Measurements from ENCODE around the gene CTSH.
"Not testable (repeated sequence)": the region's sequence is repeated elsewhere in the genome, so short reads cannot be mapped to it uniquely, and the experiment has no call there.

Gene CTSH

DNA sequence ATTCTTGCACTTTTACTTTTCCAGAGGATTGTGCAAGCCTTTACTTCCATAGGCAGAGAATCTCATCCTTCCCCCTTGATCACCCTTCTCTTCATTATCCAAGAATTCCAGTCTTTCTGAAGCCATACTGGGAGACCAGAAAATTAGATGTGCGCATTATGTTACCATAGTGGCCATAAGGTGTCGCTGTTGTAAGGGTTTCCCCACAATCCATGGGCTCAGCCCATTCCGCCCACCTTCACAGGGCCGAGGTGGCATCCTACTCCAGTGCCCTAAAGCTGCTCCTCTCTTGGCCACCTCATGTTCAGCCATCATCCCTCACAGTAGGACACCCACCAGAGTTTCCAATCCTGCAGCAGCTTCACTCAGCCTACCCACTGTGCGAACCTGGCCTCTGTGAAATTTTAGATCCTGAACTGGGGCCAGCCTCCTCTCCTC, 35.0 kb downstream of the CTSH start:
- DNase-seq (ENCODE audit: low read depth, low spot score), result peak; percentile 43
- TF ChIP-seq, protein P1, sequence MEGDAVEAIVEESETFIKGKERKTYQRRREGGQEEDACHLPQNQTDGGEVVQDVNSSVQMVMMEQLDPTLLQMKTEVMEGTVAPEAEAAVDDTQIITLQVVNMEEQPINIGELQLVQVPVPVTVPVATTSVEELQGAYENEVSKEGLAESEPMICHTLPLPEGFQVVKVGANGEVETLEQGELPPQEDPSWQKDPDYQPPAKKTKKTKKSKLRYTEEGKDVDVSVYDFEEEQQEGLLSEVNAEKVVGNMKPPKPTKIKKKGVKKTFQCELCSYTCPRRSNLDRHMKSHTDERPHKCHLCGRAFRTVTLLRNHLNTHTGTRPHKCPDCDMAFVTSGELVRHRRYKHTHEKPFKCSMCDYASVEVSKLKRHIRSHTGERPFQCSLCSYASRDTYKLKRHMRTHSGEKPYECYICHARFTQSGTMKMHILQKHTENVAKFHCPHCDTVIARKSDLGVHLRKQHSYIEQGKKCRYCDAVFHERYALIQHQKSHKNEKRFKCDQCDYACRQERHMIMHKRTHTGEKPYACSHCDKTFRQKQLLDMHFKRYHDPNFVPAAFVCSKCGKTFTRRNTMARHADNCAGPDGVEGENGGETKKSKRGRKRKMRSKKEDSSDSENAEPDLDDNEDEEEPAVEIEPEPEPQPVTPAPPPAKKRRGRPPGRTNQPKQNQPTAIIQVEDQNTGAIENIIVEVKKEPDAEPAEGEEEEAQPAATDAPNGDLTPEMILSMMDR (IDR thresholded peaks at IDR 0.05; ENCODE audit: low read depth, low read length), result peak; percentile 69
- no peak overlapping the region for H3K4me3 ChIP-seq (ENCODE audit: low read depth, low read length)
- in situ Hi-C loops (cut with HindIII; ENCODE audit: low sequenced_read_pairs), result no loop called here

DNA sequence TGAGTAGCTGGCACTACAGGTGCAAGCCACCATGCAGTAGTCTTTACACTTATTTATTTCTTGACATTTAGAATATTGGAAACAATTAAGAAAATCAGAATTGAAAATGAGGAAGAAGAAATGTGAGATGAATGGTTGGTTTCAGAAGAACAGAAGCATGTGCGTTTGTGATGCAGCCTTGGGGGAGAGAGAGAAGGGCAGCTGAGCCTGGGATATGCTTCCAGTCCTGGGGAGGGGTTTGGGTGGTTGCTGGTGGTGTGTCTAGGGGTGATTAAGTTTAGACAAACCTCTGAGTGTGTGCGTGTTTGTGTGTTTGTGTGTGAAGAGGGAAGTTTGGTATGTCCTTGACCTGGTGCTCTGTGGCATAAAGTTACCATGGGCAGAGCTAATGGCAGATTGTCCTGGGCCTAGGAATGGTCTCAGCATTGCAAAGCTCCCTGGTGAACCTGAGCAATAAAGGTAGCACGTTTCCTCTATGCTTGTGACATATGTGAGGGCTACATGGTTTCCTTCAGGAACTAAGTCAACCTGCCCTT, 35.6 kb downstream of the CTSH start:
- in situ Hi-C loops (cut with HindIII; ENCODE audit: low sequenced_read_pairs), result no loop called here

DNA sequence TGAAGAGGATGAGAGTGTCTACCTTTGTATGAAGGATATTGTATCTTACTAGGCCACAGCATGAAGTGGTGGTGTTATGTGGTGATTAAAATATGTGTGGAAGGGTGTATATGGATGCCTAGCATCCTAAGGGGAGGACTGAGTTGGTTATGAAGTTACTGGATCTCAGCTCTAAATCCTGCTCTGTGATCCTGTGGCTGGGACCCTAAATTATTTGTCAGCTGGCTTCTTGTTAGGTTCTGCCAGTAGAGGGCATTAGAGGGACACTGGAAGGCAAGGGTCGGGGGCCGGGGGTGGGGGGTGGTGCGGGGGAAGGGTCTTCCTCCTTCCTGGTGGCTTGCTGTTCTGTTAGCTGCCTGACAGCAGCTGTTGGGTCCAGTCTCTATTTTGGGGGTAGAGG, 37.3 kb downstream of the CTSH start:
- no peak overlapping the region for H3K4me3 ChIP-seq (ENCODE audit: low read depth, low read length)
- in situ Hi-C loops (cut with HindIII; ENCODE audit: low sequenced_read_pairs), result no loop called here
- DNase-seq (ENCODE audit: low read depth, low spot score), result no peak
- TF ChIP-seq, protein P1 (IDR thresholded peaks at IDR 0.05; ENCODE audit: low read depth, low read length), result peak; percentile 38

More for the DNA sequence above, 35.6 kb downstream of the CTSH start:
- TF ChIP-seq, protein P1 (IDR thresholded peaks at IDR 0.05; ENCODE audit: low read depth, low read length), result no peak
- DNase-seq (ENCODE audit: low read depth, low spot score), result no peak
- H3K4me3 ChIP-seq (ENCODE audit: low read depth, low read length), result no peak overlapping the region

DNA sequence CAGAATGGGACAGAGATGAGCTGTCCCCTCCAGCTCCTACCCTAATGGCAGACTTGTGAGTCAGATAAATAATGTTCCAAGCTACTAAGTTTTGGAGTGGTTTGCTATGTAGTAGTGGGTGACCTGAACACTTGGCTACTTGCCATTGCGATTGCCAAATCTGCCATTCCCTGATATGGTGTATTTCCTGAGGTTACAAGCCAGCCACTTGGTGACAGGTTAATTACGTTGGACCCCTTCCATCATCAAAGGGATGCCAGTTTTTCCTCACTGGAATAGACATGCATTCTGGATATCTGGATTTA, 38.6 kb downstream of the CTSH start:
- TF ChIP-seq, protein P1 (IDR thresholded peaks at IDR 0.05; ENCODE audit: low read depth, low read length), result no peak
- in situ Hi-C loops (cut with HindIII; ENCODE audit: low sequenced_read_pairs), result no loop called here
- DNase-seq (ENCODE audit: low read depth, low spot score), result peak; percentile 33
- H3K4me3 ChIP-seq (ENCODE audit: low read depth, low read length), result no peak overlapping the region

DNA sequence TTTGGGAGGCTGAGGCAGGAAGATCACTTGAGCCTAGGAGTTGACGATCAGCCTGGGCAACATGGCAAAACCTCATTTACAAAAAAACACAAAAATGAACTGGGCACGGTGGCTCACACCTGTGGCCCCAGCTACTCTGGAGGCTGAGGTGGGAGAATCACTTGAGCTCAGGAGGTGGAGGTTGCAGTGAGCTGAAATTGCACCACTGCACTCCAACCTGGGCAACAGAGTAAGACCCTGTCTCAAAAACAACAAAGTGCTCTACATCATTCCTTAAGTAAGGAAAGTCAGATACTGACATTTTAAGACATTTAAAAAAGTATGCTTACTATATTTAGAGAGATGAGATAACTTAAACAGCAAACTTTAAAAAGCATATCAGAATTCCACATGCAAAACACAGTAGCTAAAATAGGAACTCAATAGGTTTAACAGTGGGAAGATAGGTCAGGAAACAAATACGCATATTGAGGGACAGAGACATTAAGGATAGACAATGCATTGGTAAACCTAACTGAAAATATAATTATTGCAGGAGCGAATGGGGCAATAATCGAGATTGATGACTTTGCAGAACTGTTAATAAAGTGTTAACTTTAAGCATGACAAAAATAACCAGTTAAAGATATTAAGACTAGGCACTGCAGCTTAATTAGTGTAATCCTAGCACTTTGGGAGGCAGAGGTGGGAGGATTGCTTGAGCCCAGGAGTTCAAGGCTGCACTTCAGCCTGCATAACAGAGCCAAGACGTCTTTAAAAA, 40.1 kb downstream of the CTSH start:
- DNase-seq (ENCODE audit: low read depth, low spot score), result no peak
- in situ Hi-C loops (cut with HindIII; ENCODE audit: low sequenced_read_pairs), result no loop called here
- no peak overlapping the region for H3K4me3 ChIP-seq (ENCODE audit: low read depth, low read length)
- TF ChIP-seq, protein P1 (IDR thresholded peaks at IDR 0.05; ENCODE audit: low read depth, low read length), result no peak

DNA sequence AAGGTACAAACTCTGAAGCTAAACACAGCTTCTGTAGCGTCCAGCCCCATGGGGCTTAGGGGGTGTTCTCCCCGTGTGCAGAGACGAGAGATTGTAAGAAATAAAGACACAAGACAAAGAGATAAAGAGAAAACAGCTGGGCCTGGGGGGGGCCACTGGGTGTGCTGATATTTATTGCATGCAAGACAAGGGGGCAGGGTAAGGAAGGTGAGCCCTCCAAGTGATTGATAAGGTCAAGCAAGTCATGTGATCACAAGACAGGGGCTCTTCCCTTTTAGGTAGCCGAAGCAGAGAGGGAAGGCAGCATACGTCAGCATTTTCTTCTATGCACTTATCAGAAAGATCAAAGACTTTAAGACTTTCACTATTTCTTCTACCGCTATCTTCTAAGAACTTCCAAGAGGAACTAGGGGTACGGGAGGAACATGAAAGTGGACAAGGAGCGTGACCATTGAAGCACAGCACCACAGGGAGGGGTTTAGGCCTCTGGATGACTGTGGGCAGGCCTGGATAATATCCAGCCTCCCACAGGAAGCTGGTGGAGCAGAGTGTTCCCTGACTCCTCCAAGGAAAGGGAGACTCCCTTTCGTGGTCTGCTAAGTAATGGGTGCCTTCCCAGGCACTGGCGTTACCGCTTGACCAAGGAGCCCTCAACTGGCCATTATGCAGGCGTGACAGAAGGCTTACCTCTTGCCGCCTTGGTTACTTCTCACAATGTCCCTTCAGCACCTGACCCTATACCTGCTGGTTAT, 42.4 kb downstream of the CTSH start:
- DNase-seq (ENCODE audit: low read depth, low spot score); in situ Hi-C loops (cut with HindIII; ENCODE audit: low sequenced_read_pairs); H3K4me3 ChIP-seq (ENCODE audit: low read depth, low read length): not testable (repeated sequence)

DNA sequence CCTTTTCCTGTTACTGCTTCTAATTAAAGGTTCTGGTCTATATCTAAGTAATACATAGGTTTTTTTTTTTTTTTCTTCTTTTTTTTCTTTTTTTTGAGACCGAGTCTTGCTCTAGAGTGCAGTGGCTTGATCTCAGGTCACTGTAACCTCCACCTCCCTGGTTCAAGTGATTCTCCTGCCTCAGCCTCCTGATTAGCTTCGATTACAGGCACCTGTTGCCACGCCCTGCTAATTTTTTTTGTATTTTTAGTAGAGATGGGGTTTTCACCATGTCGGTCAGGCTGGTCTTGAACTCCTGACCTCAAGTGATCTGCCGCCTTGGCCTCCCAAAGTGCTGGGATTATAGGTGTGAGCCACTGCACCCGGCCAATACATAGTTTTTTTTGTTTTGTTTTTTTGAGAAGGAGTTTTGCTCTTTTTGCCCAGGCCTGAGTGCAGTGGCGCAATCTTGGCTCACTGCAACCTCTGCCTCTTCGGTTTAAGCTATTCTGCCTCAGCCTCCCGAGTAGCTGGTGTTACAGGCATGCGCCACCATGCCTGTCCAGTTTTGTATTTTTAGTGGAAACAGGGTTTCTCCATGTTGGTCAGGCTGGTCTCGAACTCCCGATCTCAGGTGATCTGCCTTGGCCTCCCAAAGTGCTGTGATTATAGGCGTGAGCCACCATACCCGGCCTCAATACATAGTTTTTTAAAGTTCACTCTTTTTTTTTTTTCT, 43.9 kb downstream of the CTSH start:
- in situ Hi-C loops (cut with HindIII; ENCODE audit: low sequenced_read_pairs); H3K4me3 ChIP-seq (ENCODE audit: low read depth, low read length); DNase-seq (ENCODE audit: low read depth, low spot score): not testable (repeated sequence)

Measured in astrocyte of the spinal cord (primary cell).